HepG2 (cell line): ENCODE data around the gene SLC35B1. TPM values are rescaled to one million over a fixed set of nuclear protein-coding genes. Genes with fewer than 3 reads are reported as not detected.

ENCODE experiments used
- GATA4 ChIP-seq: sonication (generic); IDR thresholded peaks from 2 replicates; pipeline ENCODE4 v1.6.1; 2016; ENCODE audit warnings: antibody characterized with exemption, low read depth, borderline replicate concordance
- HBP1 ChIP-seq: IDR thresholded peaks from 2 replicates; pipeline ENCODE4 v1.6.1; 2016; ENCODE audit warnings: low read depth, control low read depth
- HNRNPH1 ChIP-seq: fragments of 200-400 bp; formaldehyde crosslinking; optimal IDR thresholded peaks from 2 replicates; pipeline ENCODE3; 2017; ENCODE audit warnings: mild to moderate bottlenecking, low read depth, low read length
- KDM3A ChIP-seq: IDR thresholded peaks from 2 replicates; pipeline ENCODE4 v1.6.1; 2018; ENCODE audit warnings: low read depth, missing compliant biosample characterization
- MED13 ChIP-seq: sonication (generic); formaldehyde crosslinking; IDR thresholded peaks from 2 replicates; pipeline ENCODE4 v1.5.0; 2020; ENCODE audit warnings: missing genetic modification reagents
- NFKBIZ ChIP-seq: IDR thresholded peaks from 2 replicates; pipeline ENCODE4 v1.6.1; 2018; ENCODE audit warnings: missing genetic modification reagents, missing compliant biosample characterization
- PCBP2 ChIP-seq: fragments of 200-400 bp; formaldehyde crosslinking; optimal IDR thresholded peaks from 2 replicates; pipeline ENCODE3; 2018; ENCODE audit warnings: low read length, low read depth; ENCODE audit not compliant: poor library complexity, severe bottlenecking
- TRAFD1 ChIP-seq: sonication (generic); formaldehyde crosslinking; IDR thresholded peaks from 2 replicates; pipeline ENCODE4 v1.5.1; 2020; ENCODE audit warnings: missing genetic modification reagents, mild to moderate bottlenecking, borderline replicate concordance
- ZFYVE20 ChIP-seq: sonication (generic); formaldehyde crosslinking; IDR thresholded peaks from 2 replicates; pipeline ENCODE4 v1.8.0; 2023; ENCODE audit warnings: low read depth, mild to moderate bottlenecking, moderate library complexity, missing genetic modification reagents, borderline replicate concordance
- polyA plus RNA-seq, 8 experiments: library from polyadenylated mRNA; depleted of rRNA in 3 of 8; stranded (reverse) in 7 of 8; unstranded in 1 of 8; fragments of >200 nt; fragmentation: Illumina TruSeq in 4 of 8; extraction: Trizol in 4 of 8; gene quantifications; 2 replicates each; pipeline versions ENCODE4 v1.2.1 to v1.2.3, GENCODE V29; 2011 to 2016; ENCODE audit warnings: low read depth in 4 of 8, missing spikeins in 1 of 8, mixed read lengths in 1 of 8; ENCODE audit not compliant: insufficient read depth in 1 of 8
- total RNA-seq, 5 experiments: library from RNA; depleted of rRNA; stranded (reverse); fragments of >200 nt; fragmentation: Illumina TruSeq; extraction: Trizol; gene quantifications; 2 replicates each; pipeline ENCODE4 v1.2.3, GENCODE V29; 2016; ENCODE audit warnings: low read depth in 1 of 5

The SLC35B1 gene
- total and polyA plus RNA-seq, 2 of the 13 experiments (the other 11 are each of a cell fraction or from before 2014, with no cell fraction given) = 99.6 to 113 TPM

GRCh38 chr17:49680314-49680713, 27.4 kb downstream of the SLC35B1 start (continued):
- no peak for TF ChIP-seq TRAFD1 (CRISPR knock-in tag)
- TF ChIP-seq NFKBIZ (CRISPR knock-in tag) = no peak
- no peak for TF ChIP-seq ZFYVE20 (CRISPR knock-in tag)
- no peak for TF ChIP-seq MED13
- TF ChIP-seq KDM3A (CRISPR knock-in tag) = no peak
- TF ChIP-seq HBP1 (CRISPR knock-in tag) = no peak
- TF ChIP-seq PCBP2 = no peak
- TF ChIP-seq HNRNPH1 = no peak
- no peak for TF ChIP-seq GATA4
